HG03565 (cell line): ENCODE results near the gene GET3.
"Not testable (repeated sequence)": the region's sequence is repeated elsewhere in the genome, so short reads cannot be mapped to it uniquely, and the experiment has no call there.

Experiments
- ATAC-seq: cut with Tn5 transposase; IDR thresholded peaks from one replicate; pipeline ENCODE4 v1.9.1; 2021; ENCODE audit warnings: mild to moderate bottlenecking, moderate library complexity; ENCODE audit not compliant: unreplicated experiment

The GET3 gene

DNA sequence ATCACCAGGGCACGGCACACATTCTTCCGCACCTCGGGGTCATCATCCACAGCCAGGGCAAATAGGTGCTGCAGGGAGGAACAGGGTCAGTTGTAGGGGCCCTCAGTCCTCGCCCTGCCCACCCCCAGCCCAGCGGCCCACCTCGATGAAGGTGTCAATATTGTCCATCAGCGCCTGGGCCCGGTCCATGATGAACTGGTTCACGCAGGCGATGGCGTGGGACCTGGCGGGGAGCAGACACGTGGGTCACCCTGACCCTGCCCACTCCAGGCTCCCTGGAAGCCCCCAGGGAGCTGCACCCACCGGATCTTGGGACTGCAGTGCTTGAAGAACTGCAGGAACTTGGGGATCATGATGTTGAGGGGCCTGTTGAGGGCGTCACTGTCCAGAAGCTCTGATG, 22.2 kb upstream of the GET3 start:
- no peak for ATAC-seq

DNA sequence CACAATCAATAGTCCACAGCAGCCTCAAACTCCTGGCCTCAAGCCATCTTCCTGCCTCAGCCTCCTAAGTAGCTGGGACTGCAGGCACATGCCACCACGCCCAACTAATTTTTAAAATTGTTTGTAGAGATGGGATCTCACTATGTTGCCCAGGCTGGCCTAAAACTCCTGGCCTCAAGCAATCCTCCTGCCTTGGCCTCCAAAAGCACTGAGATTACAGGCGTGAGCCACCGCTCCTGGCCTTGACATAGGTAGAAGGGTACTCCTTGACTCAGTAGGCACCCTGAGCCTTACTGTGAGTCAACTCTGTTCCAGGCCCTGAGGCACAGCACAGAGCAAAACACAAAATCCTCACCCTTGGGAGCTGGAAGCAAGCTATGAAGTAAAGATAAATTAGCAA, 21.4 kb upstream of the GET3 start:
- ATAC-seq: no peak

DNA sequence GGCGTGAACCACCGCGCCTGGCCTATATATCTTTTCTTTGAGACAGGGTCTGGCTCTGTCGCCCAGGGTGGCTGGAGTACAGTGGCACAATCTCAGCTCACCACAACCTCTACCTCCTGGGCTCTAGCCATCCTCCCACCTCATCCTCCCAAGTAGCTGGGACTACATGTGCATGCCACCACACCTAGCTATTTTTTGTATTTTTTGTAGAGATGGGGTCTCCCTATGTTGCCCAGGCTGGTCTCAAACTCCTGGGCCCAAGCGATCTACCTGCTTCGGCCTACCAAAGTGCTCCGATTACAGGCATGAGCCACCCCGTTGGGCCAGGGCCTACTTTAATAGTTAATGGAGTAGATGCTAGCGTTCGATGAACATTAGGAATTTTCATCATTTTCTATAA, 17.0 kb upstream of the GET3 start:
- no peak for ATAC-seq

DNA sequence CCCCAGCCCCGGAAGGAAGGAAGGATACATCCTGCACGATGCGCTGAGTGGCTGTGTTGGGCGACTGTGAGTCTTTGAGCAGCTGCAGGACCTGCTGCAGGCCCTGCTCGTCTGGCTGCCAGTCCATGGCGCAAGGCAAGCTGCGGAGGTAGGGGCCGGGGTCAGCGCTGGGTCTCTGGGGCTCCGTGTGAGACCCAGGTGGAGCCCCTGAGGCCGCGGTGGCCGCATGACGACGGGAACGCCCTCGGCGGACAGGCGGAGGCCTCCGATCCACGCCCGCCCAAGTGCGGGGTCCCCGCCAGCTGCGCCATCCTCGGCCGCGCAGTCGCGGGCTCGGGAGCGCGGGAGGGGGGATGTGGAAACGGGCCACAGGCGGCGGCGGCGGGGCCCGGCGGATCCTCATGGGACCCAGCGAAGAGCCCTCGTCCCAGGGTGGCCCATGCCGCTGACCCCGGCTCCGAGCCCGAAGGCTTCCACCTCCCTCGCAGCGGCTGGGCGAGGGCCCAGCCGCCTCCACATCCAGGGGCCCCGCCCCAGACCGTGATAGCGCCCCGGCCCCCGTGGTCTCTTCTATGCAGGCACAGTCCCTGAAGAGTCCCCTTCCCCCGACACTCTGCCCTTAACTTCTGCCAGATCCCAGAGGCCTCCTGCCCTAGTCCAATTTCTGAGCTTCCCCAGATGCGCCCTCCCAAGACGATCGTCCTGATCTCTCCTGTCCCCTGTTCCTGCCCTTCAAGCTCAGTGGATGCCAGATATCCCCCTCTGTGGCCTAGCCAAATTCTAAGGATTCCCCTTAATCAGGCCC, 16.2 kb upstream of the GET3 start:
- no peak for ATAC-seq

DNA sequence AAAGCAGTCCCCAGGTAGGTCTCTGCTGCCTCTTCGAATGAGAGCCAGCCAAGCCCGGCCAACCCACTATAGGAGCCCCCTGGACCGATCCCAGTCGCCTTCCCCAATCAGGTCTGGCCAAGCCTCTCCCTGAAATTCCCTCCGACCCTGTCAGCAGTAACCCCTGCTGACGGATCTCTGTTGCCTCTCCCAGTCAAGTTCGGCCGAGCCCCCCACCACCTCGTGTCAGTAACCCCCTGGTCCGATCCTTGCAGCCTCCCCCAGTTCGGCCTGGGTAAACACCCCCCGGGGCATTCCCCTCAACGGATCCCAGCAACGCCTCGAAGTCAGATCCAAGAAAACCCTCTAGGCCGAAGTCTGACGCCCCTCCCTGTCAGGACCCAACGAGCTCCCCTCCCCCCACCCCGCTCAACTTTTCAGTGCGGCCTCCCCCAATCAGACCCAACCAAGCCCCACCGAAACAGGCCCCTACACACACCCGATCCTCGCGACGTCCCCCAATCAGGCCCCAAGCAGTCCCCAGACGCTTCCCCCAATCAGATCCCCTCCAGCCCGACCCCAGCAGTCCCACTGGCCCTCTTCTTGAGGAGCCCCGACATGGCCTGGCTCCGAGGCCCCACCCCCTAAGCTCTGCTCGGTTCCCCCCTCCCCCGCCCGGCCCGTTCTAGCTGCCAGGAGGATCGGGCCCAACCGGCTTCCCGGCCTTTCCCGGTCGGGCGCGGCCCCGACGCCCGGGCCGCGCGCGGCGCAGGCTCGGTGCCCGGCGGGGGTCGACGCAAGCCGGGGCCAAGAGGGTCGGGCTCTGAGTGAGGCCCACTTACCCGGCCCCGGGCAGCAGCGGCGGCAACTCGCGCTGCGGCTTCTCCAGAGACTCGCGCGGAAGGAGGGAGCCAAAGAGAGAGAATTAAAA, 15.4 kb upstream of the GET3 start:
- peak; percentile 4 for ATAC-seq

DNA sequence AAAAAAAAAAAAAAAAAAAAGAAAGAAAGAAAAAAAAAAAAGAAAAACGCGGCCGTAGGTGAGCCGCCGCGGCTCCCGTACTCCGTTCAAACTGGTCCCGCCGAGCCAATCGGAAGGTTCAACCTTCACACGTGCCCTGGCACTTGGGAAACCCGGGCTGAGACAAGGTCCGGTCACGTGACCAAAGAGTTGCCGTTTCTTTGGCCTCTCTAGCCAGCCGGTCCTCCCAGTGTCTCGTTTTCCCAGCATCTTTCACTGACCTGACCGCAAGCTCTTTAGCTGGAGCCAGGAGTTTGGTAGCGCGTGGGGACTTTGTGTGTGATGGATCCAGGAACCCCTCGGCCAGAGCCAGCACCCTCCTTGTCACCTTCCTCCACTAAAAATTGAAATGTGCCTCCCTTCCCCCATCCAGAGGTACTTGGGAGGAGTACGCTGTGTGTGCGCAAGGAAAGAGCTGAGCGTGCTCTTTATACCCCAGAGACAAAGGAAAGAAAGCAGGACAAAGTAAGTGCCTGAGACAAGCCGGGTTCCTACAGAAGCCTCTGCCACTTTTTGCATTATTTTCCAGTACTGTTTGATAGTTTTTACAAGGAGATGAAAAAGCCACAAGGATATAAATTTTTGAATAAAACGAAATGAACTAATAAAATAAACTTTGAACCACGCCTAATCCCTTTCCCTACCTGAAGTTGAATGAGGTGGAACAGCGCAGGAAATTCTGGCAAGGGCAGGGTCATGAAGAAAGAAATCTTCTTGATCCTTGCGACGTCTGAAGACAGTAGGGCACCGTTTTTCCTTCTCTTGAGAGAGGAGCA, 14.5 kb upstream of the GET3 start:
- ATAC-seq: peak; percentile 70

DNA sequence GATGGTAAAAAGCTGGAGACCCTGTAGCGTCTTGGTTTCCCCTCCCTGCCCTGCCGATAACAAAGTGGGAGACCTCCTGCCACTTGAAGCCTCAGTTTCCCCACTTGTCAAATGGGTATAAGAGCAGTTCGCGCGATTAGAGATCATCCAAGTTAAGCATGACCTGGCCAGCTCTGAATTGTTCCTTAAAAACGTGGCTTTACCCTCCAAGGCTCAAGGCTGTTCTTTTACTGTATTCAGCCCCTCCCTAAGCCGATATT, 14.0 kb upstream of the GET3 start:
- ATAC-seq: no peak

DNA sequence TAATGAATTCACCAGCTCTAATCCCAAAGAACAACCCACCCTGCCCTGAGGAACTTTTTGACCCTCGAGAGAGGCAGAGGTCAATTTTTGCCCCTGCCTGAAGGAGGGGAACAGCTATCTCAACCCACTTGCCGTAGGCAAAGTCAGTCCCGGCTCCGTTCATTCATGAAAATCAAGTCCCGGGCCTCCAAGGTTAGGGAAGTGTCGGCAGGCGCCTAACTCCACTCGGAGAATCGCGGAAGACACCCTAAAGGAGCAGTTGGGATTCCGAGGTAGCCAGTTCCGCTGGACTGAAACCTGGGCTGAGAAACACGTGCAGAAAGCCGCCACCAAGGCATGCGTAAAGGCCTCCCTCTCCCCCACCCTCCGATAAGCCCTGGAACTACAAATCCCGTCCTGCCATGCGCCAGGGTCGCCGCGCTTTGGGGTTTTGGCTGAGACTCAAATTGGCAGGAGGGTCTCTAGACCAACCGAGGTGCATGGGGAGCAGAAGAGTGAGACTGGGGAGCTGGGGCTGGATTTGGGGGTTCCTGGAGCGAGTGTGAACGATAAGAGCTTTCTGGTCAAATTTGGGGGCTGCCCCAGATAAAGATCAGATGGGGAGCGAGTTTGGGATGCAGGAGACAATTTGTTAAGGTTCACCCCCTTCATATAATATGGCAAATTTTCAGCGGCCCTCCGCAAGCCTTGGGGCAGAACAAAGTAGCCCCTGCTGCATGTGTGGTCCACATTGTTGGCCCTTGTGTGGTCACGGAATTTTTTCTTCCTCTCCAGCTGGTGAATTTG, 13.5 kb upstream of the GET3 start, which contains the start of gene TNPO2:
TNPO2 (minus strand) TSS at position 292 of the 786 bp plus-strand sequence. CDS start 2,955 bp downstream, outside the sequence.
- no peak for ATAC-seq

DNA sequence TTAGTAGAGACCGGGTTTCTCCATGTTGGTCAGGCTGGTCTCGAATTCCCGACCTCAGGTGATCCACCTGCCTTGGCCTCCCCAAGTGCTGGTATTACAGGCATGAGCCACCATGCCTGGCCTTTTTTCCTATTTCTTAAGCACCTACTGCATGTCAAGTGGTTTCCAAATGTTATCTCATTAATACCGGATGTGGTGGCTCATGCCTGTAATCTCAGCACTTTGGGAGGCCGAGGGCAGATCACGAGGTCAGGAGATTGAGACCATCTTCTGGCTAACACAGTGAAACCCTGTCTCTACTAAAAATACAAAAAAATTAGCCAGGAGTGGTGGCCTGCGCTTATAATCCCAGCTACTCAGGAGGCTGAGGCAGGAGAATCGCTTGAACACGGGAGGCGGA, 11.7 kb upstream of the GET3 start:
- ATAC-seq: not testable (repeated sequence)

DNA sequence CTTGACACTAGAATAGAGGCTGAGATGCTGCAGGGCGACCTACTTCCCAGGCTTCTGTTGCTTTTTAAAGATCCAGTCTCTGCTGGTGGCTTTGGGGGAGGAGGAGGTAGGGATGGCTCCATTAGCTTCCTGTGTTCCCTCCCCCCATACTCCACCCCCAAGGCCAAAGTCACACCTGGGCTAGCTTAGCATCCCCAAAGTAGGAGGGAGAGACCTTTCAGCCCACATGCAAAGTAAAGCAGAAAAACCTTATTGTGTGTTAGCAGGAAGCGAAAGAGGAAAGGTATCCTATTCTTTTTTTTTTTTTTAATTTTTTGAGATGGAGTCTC, 10.3 kb upstream of the GET3 start:
- no peak for ATAC-seq

DNA sequence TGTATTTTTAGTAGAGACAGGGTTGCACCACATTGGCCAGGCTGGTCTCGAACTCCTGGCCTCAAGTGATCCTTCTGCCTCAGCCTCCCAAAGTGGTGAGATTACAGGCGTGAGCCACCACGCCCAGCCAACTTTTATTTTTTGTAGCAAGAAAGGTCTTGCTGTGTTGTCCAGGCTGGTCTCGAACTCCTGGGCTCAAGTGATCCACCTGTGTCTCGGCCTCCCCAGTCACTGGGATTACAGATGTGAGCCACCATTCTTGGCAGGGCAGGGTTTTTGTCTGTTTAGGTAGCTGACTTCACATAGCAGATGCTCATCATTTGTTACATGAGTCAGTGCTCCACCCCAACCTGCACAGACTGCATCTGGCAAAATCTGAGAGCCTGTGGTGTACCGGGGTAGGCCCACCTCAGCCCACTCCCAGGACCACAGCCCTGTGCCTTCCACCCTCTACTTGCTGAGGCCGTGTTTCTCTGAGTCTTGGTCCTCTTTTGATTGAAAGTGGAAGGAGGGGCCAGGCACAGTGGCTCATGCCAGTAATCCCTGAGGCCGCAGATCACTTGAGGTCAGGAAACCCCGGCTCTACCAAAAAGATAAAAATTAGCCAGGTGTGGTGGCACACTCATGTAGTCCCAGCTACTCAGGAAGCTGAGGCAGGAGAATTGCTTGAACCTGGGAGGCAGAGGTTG, 9.4 kb upstream of the GET3 start:
- ATAC-seq: no peak

DNA sequence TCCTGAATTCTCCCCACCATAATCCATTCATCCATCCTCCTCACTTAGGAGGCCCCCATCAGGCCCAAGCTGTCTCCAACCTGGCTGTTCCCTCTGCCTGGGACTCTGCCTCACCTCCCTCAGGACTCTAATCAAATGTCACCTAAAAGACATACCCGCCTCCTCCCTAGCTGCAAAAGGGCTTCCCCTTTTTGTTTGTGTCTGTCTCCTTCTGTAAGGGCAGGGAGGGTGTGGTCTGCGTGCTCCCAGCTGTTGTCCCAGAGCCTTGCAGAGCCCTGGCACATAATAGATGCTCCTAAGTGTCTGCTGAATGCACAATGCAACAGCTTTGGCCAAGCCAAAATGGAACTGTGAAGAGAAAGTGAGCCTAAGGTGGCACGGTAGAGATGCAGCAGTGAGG, 7.2 kb upstream of the GET3 start:
- no peak for ATAC-seq

DNA sequence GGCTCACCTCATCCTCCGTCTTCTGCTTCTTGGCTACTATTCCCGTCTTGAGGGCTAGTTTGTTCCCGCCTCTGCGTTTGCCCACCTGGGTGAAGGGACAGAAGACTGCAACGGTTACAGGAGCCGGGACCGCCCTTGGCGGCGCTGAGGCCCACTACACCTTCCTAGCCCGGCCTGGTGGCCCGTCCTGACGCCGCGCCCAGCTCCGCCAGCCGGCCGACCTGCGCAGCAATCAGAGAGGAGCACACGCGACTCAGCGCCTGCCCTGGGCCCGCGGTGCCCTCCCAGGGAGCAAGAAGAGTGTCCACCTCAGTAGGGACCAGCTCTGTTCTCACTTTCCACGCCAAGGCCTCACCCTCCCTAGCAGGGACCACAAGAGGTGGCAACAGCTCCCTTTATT, 6.0 kb upstream of the GET3 start:
- ATAC-seq: no peak

DNA sequence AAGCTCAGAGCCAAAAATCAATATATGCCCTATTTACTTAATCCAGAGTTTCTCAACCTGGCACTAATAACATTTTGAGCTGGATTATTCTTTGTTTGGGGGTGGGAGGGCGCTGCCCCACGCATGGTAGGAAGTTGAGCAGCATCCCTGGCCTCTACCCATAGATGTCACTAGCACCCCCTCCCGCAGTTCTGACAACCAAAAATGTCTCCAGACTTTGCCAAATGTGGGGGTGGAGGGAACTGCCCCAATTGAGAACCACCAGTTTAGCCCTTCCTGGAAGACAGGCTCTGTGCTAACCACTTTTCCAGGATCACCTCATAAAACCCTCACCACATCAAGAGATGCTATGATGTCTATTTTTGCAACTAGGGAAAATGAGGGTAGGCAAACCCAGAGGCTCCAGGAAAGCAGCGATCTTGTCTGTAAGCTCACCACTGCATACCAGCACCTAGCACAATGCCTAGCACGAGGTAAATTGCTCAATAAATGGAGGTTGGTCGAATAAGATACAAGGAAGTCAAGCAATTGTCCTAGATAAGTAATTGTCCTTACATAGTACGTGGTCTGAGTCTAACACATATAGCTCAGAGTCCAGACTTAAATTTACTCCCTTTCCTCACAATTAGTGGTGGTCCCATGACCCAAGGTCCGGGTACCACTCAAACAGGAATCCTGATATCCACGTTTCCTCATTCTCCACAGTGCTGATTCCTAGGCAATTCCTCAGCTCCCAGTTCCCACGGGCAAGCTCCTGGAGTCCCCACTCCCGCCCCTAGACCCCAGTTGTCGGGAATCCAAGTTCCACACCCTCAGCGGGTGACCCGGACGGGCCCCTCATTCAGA, 3.7 kb upstream of the GET3 start:
- no peak for ATAC-seq

DNA sequence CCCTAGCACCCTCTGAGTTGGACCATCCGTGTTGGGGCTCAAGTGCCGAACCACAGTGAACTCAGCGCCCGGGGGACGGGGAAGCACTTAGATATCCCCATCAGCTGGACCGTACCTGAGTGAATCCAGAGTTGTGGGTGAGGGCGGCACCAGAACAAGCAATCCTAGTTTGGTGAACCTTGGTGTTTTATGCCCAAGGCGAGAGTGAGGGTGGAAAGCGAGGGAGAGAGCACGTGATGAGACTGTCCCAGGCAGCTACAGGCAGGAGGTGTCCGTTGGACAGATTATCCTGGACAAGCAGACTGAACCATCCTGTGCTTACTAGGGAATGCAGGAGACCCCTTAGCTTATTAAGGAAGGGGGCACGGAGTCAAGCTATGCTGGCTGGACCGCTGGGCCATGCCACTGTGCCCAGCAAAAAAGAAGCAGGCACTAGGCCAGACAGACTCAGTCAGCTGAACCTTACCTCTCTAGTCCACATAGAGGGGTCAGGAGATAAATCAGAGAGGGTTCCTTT, 596 bp downstream of the GET3 start:
- no peak for ATAC-seq

DNA sequence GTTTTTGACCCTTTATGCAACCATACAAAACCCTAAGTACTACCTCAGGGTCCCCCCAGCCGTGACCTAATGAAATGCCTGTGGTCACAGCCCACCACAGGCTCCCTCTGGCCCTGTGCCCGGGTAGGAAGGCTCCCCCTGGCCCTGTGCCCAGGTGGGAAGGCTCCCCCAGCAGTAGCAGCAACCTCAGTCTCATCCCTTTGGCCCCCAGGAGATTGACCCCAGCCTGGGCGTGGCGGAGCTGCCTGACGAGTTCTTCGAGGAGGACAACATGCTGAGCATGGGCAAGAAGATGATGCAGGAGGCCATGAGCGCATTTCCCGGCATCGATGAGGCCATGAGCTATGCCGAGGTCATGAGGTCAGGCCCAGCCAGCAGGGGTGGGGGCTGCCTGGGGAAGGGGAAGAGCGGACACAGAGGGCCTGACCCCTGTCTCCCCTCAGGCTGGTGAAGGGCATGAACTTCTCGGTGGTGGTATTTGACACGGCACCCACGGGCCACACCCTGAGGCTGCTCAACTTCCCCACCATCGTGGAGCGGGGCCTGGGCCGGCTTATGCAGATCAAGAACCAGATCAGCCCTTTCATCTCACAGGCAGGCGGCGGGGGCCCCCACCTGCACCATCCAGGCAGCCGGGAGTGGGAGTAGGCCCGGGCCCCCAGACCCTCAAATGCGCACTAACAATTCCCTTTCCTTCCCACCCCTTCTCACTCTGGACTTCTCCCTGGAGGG, 8.0 kb downstream of the GET3 start:
- no peak for ATAC-seq

DNA sequence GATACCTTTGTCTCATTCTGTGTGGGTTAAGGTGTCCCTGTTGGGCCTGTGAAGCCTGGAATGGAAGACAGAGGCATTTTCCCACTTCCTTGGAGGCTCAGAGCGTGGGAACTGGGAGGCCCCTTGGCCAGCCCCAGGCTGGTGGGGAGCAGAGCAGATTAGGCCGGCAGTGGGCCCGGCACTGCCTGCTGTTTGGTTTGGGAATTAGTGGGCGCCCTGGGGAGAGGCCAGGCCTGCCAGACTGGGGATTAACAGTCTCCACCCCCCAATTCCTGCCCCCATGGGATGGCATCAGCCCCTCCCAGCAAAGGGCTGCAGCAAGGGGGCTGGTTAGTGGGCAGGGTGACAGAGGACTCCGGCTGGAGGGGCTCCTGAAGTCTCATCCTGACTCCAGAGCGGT, 11.2 kb downstream of the GET3 start:
- ATAC-seq: no peak

DNA sequence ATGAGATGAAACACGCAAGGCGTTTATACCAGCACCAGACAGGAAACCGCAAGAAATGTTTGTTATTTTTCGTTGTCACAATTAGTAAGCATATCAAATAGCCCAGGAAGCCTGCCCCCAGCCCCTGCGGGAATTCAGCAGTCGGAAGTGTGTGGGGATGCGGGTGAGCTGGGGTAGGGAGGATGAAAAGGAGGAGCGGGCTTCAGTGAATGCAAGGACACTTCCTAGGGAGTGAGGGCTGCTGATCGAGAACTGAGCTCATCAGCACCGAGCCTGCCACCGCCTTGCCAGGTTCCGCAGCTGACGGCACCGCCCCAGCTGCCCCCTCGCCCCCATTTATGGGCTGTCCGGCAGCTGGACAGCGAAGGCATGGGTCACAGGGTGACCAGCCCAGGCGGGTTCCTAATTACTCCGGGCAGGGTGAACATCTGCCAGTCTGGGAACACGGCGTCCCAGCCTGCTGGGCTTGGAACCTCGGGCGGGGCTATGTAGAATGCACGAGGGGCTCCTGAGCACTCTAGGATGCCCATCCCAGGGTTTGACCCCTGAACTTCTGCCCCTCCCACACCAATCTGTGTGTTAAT, 12.7 kb downstream of the GET3 start:
- no peak for ATAC-seq
